Uterus (tissue), 4 donors: Measurements from ENCODE around the gene HOXB7. TPM values are rescaled to one million over a fixed set of nuclear protein-coding genes. Genes with fewer than 3 reads are reported as not detected.
A peak's percentile ranks its signal among the peaks of the same experiment; 100 is the strongest.

ENCODE experiments used
- DNase-seq, 2 donors: peaks; one replicate each; pipeline ENCODE4 v3.0.0-alpha.2; 2019 to 2020
- H3K27ac ChIP-seq, 2 donors: fragments of 200-600 bp; sonication (generic); 1 replicate in 1 of 2; 2 replicates in 1 of 2; pipeline ENCODE4 v1.5.1; 2016 to 2018
- H3K27me3 ChIP-seq, 2 donors: fragments of 200-600 bp; sonication (generic); one replicate each; pipeline ENCODE4 v1.5.1; 2018 to 2019; ENCODE audit warnings: control low read depth in 1 of 2
- H3K36me3 ChIP-seq, 2 donors: fragments of 200-600 bp; sonication (generic); one replicate each; pipeline ENCODE4 v1.5.1; 2019; ENCODE audit warnings: control low read depth in 1 of 2
- H3K4me1 ChIP-seq, 2 donors: fragments of 200-600 bp; sonication (generic); one replicate each; pipeline ENCODE4 v1.5.1; 2018 to 2019; ENCODE audit warnings: control low read depth in 1 of 2
- H3K4me3 ChIP-seq, 2 donors: fragments of 200-600 bp; sonication (generic); 1 replicate in 1 of 2; 2 replicates in 1 of 2; pipeline ENCODE4 v1.5.1; 2018 to 2019; ENCODE audit warnings: mild to moderate bottlenecking in 1 of 2
- H3K9me3 ChIP-seq, 2 donors: fragments of 200-600 bp; sonication (generic); one replicate each; pipeline ENCODE4 v1.5.1; 2019; ENCODE audit warnings: control low read depth in 1 of 2
- CTCF ChIP-seq, 4 experiments: fragments of 200-600 bp in 2 of 4; fragments of 450-650 bp in 2 of 4; sonication (generic) in 2 of 4; IDR thresholded peaks; one replicate each; pipeline ENCODE4 v1.5.1; 2016 to 2019; ENCODE audit warnings: antibody characterized with exemption in 4 of 4, mild to moderate bottlenecking in 2 of 4, moderate library complexity in 1 of 4
- POLR2A ChIP-seq, 2 donors: fragments of 450-650 bp; IDR thresholded peaks; one replicate each; pipeline ENCODE4 v1.6.1; 2016; ENCODE audit warnings: antibody characterized with exemption in 2 of 2, mild to moderate bottlenecking in 1 of 2, moderate library complexity in 1 of 2
- intact Hi-C: fragments of 100-400 bp; cut with DNase I; formaldehyde crosslinking; loops from one replicate; pipeline ENCODE4 v1.15.1; 2023; ENCODE audit warnings: low total_unique reads
- total RNA-seq, 4 donors: library from RNA; depleted of rRNA in 3 of 4; stranded (reverse); fragments of >200 nt in 3 of 4; gene quantifications; one replicate each; pipeline versions ENCODE4 v1.1.0 to v1.2.4, GENCODE V29; 2014 to 2023
- donor health status: DM: yes; HTN: yes; CAD: no.

HOXB7 gene
- total RNA-seq, 4 donors from 2014 or later = 1.0 to 6.9 (median 3.5) TPM; not detected in 1

GRCh38 chr17:48567646-48568354 lies 43.0 kb downstream of the HOXB7 start:
- peaks cover 0 to 5% of the 10 kb centered on the region in 2 donors for H3K4me1 ChIP-seq
- intact Hi-C loops = no loop called here
- TF ChIP-seq CTCF (IDR thresholded peaks at IDR 0.05) (no peak), POLR2A (IDR thresholded peaks at IDR 0.05) (no peak)

GRCh38 chr17:48567209-48567608 lies 43.6 kb downstream of the HOXB7 start:
- Histone ChIP-seq H3K9me3 (no peaks in the 10 kb centered on the region), H3K4me1 (peaks cover 0 to 5% of the 10 kb centered on the region in 2 donors), H3K27me3 (peaks cover 0 to 19% of the 10 kb centered on the region in 2 donors), H3K27ac (peak overlapping the region in 1 of 2 donors; percentile 45), H3K36me3 (no peaks in the 10 kb centered on the region), H3K4me3 (no peak overlapping the region)
- intact Hi-C loops = no loop called here
- TF ChIP-seq POLR2A (IDR thresholded peaks at IDR 0.05) (no peak), CTCF (IDR thresholded peaks at IDR 0.05) (no peak)
- no peak for DNase-seq

More at GRCh38 chr17:48567646-48568354, 43.0 kb downstream of the HOXB7 start:
- H3K27me3 ChIP-seq = peaks cover 0 to 19% of the 10 kb centered on the region in 2 donors
- H3K9me3 ChIP-seq = no peaks in the 10 kb centered on the region
- H3K4me3 ChIP-seq = no peak overlapping the region
- peak overlapping the region in 1 of 2 donors; percentile 45 for H3K27ac ChIP-seq
- no peak for DNase-seq
- H3K36me3 ChIP-seq = no peaks in the 10 kb centered on the region

GRCh38 chr17:48566717-48567116 lies 44.1 kb downstream of the HOXB7 start:
- intact Hi-C loops = no loop called here
- TF ChIP-seq CTCF (IDR thresholded peaks at IDR 0.05) (no peak), POLR2A (IDR thresholded peaks at IDR 0.05) (no peak)
- Histone ChIP-seq H3K4me1 (peaks cover 0 to 5% of the 10 kb centered on the region in 2 donors), H3K4me3 (no peak overlapping the region), H3K27ac (no peak overlapping the region), H3K27me3 (peaks cover 0 to 19% of the 10 kb centered on the region in 2 donors), H3K9me3 (no peaks in the 10 kb centered on the region), H3K36me3 (no peaks in the 10 kb centered on the region)
- DNase-seq = no peak

GRCh38 chr17:48565925-48566710 lies 44.7 kb downstream of the HOXB7 start:
- H3K4me3 ChIP-seq = no peak overlapping the region
- H3K9me3 ChIP-seq = no peaks in the 10 kb centered on the region
- H3K36me3 ChIP-seq = no peaks in the 10 kb centered on the region
- no peak for DNase-seq
- TF ChIP-seq POLR2A (IDR thresholded peaks at IDR 0.05) (no peak), CTCF (IDR thresholded peaks at IDR 0.05) (no peak)
- H3K27ac ChIP-seq = no peak overlapping the region
- intact Hi-C loops = no loop called here
- peaks cover 0 to 5% of the 10 kb centered on the region in 2 donors for H3K4me1 ChIP-seq
- peaks cover 0 to 19% of the 10 kb centered on the region in 2 donors for H3K27me3 ChIP-seq
